Left renal pelvis (tissue), 4 donors: Measurements from ENCODE around the gene SUN2. TPM values are rescaled to one million over a fixed set of nuclear protein-coding genes. Genes with fewer than 3 reads are reported as not detected.

Experiments used
- DNase-seq, 4 donors: peaks; one replicate each; pipeline ENCODE4 v3.0.0-alpha.2; 2013; ENCODE audit warnings: low read depth in 4 of 4, low spot score in 3 of 4
- polyA plus RNA-seq, 4 donors: library from polyadenylated mRNA; unstranded; fragments of 120-200 nt; gene quantifications; one replicate each; pipeline ENCODE4 v1.2.1, GENCODE V29; 2013; ENCODE audit not compliant: insufficient read length in 4 of 4

Gene SUN2
- polyA plus RNA-seq, 4 donors = 48.2 to 72.2 (median 51.9) TPM

DNA sequence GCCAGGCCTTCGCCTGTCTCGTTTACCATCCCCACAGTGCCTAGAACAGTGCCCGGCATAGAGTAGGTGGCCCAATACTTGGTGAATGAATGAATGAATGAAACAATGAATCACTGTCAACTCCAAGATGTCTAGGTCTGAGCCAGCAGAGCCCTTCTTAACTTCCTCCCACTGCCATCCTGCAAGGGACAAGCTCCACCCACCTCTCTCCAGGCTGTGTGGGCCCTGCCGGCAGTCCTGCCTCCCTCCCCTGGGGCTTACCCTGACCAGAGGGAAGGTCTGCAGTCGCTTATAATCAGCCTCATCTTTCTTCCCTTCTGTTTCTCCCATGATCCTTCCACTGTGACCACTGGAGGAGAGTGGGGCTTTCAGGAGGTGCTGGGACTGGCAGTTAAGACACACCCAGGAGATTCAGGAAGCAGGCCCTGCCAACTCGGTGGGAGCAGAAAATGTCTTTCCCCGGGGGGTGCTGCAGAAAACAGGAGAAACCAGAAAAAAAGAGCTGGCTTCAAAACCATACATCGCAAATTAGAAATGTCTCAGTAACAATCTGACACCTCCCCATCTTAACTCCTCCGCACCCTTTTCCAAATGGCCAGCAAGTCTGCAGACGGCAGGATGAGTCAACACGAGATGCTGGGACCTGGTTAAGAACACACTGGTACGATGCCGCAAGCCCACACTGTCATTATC, 26.8 kb upstream of the SUN2 start:
- no peak for DNase-seq

DNA sequence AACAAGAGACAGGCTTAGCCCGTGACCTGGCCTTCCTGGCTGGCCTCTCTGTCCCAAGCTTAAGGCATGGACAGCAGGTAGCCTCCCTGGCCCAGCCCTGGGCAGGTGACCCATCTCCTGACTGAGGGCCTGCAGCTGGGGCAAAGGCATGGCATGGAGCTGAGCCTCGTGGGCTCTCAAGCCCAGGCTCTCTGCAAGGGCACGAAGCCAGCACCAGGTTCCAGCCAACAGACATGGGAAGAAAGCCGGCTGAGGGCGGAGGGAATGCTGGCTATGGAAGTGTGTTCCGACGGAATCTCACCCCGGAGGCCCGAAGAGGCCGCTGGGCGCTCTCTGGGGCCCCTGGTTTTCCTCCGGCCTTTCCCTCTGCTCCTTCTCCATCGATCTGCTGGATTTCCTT, 25.2 kb upstream of the SUN2 start:
- DNase-seq = no peak

DNA sequence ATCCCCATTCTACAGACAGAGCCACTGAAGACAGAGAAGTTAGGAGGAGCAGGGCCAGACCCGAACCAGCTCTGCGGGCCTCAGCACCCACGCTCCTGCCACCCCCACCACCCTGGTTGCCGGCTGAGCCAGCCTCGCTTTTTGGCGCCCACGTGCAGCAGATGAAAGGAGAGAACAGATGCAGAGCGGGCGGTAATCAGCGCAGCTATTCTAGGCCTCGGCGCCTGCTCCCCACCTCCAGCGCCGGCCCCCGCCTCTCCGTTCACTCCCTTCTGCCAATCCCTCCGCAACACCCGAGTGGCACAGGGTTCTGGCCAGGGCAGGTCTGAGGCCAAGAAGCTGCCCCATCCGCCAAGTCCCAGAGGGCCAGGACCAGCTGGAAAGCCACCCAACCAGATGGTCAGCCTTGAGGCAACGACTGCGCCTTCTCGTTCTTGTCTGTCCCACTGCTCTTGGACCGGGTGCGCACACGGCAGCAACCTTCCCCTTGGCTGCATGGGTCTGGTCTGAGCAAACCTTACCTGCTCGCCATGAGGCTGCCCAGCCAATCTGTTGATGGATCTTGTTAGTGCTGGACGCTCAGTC, 21.4 kb upstream of the SUN2 start:
- DNase-seq = no peak

DNA sequence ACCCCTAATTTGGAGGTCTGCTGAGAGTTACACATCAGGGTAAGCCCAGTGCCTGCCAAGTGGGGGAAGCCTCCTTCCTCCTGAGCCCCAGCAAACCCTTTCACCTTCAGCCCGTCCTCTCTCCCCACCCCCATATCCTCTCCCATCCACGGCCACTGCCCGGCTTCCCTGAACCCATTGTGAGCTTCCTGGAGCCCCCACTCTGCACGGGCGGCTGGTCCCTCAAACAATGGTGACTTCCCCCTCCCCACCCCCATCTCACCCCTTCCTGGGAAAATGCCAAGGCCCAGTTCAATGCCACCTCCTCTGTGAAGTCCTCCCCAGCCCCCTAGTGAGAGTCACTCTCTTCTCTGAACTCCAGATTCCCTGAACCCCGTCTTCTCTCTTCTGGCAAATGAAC, 20.3 kb upstream of the SUN2 start:
- DNase-seq = no peak

DNA sequence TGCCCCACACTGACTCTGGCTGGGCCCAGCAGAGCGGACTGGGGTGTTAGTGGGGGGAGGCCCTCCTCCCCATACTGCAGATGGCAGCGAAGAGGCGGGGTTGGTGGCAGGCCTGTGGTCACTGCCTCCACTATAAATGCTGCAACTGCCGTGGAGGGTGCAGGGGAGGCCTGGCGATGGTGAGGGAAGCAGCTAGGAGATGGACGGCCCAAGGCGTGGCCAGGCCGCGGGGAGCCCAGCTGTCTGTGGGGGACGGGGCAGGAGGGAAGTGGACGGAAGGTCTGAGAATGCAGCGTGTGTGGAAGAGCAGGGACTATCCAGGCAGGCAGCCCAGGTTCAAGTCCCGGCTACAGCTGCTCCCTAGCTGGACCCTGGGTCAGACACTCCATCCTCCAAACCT, 19.9 kb upstream of the SUN2 start:
- DNase-seq = no peak

DNA sequence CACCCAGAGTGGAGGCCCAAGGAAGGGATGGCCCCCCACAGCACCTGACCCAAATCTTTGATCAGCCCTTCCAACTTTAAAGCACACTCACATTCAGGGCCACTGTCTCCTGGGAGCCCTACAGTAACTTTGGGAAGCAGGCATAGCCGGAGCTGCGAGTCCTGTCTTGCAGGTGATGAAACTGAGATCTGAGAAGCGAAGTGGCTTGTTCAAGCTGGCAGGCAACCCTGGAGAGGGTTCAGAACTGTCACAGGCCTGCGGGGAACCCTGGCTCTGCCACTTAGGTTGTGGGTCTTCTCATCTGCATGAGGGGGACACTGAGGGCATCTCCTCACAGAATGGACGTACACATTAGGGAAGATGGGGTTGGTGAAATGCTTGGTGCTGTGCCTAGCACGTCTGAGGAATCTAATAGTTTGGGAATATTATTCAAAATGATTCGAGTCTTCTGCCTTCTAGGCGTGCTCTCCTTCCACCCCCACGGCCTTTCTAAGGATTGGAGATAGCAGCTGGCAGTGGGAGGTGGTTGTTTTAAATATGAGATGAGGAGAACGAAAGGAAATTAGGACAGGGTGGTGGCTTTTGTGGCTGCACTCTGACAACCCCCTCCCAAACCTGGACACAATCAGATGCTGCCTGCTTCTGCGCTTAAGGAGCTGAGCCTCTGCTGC, 18.8 kb upstream of the SUN2 start:
- no peak for DNase-seq

DNA sequence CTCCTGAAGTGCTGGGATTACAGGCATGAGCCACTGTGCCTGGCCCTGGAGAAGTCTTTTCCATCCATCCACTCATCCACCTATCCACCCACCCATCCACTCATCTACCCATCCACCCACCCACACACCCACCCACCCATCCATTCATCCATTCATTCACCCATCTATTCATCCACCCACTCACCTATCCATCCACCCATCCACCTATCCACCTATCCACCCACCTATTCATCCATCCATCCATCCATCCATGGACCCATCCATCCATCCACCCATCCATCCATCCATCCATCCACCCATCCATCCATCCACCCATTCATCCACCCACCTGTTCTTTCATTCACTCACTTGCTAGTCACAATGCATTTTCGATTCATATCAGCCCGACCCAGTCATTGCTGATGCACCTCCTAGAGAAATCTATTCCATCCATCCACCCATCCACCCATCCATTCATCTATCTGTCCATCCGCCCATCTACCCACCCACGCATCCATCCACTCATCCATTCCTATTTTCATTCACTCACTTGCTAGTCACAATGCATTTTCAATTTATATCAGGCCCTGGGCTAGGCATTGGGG, 17.7 kb upstream of the SUN2 start:
- DNase-seq = no peak

DNA sequence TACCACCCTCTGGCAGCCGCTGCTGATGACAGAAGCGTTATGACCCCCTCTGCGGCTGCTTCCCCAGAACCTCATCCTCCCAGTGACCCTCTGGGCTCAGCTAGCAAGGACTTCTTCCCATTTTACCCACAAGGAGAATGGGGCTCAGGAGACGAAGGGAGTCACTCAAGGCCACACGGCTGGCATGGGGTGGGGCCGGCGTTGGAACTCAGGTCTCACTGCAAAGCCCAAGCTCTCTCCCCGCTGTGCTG, 16.8 kb upstream of the SUN2 start:
- DNase-seq = no peak

DNA sequence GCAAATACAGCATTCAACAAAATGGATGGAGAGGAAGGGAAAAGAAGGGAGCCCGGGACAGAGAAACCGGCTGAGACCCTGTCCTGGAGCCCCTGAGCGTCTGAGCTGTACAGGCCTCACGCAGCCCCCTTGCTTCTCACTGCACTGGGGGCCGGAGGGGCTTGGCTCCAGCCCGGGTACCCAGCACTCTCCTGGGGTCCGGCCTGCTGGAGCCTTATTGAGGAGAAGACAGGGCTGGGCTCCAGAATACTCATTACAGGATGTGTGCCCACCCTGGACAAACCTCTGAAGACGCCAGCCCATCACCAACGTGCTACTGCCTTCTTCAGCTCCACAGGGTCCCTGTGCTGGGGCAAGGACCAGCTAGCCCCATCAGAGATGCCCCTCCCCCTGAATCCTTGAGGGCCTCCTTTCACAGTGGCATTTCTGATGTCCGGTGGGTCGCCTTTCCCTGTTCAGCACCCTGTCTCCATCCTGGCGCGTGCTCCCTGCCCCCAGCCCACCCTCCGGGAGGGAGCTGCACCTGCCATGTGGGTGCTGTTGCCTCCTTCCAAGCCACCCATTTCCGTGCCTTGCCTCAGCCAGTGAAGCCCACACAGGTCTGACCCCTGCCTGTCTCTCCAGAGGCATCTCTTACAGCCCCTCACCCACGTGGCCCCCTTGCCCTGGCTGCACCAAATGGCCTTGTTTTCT, 14.6 kb upstream of the SUN2 start:
- no peak for DNase-seq

DNA sequence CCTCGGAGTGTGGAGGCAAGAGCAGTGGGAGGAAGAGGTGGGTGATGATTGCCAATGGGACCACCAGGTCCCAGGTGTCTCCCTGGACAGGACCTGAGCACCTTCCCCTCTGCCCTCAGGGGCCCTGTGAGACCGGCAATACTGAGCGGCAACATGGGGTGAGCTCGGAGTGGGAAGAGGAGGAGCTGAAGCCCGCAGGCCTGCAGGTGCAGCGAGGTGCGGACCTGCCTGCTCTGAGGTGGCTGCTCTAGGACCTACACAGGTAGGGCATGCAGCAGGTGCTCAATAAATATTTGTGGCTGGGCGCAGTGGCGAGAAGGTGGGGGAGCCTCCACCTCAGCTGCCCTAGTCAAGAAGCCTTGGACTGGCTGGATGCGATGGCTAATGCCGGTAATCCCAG, 12.2 kb upstream of the SUN2 start:
- no peak for DNase-seq

DNA sequence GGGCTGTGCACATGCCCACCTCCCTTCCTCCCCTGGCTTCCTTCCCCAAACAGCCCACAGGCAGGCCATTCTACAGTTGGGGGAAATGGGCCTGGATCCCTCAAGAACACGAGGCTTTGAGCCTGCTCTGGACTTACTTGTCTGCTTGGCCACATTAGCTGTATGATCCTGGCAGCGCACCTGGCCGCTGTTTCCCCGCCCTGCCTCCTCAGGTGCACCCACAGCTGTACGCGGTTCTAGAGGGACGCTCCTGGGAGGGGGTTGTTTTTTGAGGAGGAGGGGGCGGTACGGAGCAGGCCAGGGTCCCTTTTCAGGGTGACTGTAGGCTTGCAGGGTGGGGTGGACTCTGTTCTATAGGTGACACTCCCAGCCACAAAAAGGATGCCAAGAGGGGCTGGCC, 11.5 kb upstream of the SUN2 start:
- DNase-seq = no peak

DNA sequence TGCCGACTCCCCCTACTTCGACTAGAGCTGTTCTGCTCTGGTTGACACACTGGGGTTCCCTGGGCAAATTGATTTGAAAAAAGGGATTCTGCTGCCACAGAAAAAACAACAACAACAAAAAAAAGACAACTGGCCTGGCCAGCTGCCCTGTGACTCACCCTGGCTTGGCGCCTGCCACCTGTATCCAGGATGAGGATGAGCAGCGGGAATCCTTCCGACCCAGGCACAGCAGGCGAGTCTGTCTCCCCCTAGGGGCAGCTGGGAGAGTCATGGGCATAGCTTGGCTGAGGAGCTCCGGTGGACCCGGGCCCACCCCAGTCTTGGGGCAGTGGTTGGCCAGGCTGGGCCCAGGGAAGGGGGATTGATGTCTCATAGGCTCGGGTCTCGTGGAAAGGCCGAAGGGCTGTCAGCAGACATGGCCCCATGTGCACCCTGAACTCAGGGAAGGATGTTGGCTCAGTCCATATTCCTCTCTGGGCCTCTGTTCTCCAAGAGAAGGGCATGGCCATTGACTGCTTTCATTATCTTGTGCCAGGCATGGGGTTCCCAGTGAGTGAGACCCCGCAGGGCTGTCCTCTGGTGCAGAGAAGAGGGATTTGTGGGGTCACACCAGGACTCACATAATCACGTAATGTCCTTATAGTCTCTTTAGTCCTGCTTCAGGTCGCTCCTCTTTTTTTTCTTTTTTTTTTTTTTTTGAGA, 10.4 kb upstream of the SUN2 start:
- DNase-seq = no peak

DNA sequence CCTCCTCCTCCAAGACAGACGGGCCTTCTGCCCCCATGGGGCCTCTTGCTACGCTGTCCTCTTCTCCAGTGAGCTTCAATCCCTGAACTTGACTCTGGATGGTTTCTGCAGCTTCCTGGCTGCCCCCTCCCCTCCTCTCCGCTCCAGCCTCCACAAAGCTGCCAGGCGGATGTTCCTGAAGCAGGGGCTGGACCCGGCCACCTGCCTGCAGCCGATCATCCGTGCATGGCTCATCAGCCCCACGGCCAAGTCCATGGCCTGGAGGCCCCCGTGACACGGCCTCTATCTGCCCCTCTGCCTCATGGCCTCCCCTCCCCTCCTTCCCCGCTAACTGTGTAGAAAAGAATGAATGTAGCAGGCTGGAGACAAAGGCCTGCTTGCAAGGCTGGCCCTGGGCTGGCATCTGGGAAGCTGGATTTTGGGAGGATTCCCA, 6.8 kb upstream of the SUN2 start:
- no peak for DNase-seq

DNA sequence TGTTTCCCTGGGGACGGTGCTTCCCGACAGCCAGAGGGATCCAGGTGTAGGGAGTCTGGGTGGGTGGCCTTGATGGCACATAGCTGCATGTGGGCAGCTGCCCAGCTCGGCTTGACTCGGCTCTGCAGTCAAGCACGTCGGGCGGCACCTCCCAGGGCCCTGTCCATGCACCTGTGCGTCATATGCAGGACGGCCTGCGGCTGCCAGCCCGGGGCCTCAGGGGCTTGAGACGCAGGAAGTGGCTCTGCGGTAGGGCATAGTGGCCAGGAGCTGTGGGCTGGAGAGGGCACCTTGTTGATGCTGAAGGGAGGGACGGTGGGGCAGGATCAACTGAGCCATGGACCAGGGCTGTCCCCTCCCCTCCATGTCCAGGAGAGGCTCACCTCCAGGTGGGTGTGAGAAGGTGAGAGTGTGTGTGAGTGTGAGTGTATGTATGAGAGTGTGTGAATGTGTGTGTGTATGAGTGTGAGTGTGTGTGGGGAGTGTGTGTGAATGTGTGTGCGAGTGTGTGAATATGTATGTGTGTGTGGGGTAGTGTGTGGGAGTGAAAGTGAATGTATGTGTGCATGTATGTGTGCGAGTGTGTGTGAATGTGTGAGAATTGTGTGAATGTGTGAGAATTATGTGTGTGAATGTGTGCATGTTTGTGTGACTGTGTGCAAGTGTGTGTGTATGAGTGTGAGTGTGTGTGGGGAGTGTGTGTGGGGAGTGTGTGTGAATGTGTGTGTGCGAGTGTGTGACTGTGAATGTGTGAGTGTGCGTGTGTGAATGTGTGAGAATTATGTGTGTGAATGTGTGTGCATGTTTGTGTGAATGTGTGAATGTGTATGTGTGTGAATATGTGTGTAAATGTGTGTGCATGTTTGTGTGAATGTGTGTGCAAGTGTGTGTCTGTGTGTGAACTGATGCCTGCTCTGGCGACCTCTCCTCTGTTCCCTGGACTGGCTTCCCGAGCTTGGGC, 5.7 kb upstream of the SUN2 start:
- no peak for DNase-seq

DNA sequence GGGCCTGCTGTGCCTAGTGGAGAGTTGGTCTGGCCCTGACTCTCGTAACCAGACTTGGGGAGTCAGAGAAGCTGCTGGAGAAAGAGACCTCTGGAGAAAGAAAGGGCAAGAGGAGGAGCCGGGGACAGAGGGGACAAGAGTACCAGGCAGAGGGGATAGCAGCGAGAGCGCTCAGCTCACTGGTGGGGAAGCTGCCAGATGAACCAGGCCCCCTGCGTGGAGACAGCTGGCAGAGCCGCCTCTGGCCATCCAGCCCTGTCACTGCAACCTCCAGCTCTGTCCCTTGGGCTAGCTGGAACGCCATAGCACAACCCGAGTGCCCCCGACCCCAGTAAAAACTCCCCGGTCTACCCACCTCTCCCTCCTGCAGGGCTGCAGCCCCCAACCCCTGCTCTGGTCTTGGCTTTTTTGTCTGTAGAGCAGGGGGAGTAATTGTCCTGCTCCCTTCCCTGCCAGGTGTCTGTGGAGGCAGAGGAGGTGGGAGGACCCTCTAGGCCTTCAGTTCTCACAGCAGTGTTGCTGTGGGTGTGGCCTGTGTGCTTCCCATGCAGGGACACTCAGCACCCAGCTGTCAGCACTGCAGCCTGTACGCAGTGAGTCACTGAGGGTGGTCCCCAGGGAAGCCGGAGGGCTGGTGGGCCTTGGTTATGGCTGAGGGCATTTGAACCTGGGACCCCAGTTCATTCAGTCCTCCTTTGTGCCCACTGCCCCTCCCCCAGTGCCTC, 4.8 kb upstream of the SUN2 start:
- DNase-seq = no peak

DNA sequence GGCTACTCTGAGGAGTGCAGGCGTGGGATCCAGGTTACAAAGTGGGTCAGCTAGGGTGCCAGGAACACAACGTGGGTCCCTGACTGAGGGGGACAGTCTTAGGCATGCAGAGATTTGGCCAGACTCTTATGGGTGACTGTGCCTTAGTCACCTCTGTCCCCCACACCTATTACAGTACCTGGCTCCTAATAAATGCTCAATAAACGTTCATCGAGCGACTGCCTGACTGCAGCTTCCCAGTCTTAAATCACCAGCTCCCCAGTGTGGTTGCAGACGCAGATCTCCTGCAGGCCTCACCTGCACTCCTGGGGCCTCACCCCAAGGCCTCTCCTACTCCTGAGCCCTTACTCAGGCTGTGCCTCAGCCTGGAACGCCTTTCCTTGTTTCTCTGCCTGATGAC, 3.2 kb upstream of the SUN2 start:
- no peak for DNase-seq

DNA sequence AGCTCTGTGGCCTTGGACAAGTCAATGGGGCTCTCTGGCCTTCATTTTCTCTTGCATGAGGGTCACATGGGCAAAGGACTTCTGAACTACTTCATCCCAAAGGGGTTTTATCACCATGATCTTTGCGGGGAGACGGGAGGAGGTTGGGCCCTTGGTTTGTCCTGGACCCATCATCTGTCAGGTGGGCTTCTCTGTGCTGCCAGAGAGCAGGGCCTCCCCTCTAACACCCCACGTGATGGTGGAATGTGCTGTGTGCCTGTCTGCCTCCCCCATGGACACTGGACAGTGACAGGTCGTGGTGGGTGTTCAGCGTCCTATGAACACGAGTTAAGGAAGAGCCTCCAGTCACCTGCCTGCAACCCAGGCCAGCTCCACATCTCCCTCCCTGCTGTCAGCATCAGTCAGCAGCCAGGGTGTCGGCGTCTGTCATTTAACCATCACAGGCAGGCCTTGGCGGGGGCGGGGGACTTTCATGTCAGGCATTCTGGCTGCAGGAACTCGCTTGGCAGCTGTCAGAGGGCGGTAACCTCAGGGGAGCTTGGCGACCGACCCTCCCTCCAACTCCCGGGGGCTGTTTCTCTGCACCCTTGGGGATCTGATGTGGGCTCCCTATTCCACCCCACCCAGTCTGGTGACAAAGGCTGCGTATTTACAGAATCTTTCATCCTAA, 2.6 kb upstream of the SUN2 start:
- DNase-seq = no peak

DNA sequence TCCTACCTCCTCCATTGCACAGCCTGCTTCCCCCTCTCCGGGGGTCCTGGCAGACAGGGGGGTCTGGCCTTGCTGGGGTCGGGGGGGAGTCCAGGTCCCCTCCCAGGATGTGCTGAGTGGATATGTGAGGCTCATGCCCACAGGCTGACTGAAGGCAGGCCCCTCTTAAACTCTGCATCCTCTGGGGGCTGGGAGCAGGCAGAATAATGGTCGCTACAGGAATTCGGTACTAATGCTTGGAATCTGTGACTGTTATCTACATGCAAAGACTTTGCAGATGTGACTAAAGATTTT, 1.6 kb upstream of the SUN2 start:
- DNase-seq = no peak
